ENCODE data around the gene PANK1. TPM values are rescaled to one million over a fixed set of nuclear protein-coding genes. Genes with fewer than 3 reads are reported as not detected.

Gene PANK1
- total RNA-seq, 1 experiment from 2014 or later, result 33.2 TPM

- no peak overlapping the region for H2BK120ac ChIP-seq (ENCODE audit: low read depth, low read length, poor library complexity, severe bottlenecking)
- H3K79me2 ChIP-seq (ENCODE audit: insufficient read depth, low read length), result no peaks in the 10 kb centered on the region
- H2AK5ac ChIP-seq (ENCODE audit: insufficient read length, low read length), result no peak overlapping the region
- H3K27me3 ChIP-seq (ENCODE audit: insufficient read depth, low read length), result peaks cover 3% of the 10 kb centered on the region
- H3K4ac ChIP-seq (ENCODE audit: low read depth, low read length), result no peak overlapping the region
- no peaks in the 10 kb centered on the region for H3K9me3 ChIP-seq (ENCODE audit: control insufficient read depth, low read depth, low read length)
- H3K9ac ChIP-seq (ENCODE audit: extremely low read depth, insufficient read length, low read length), result no peak overlapping the region
- H3K23ac ChIP-seq (ENCODE audit: insufficient read length, low read depth, low read length), result no peak overlapping the region
- H3K23me2 ChIP-seq (ENCODE audit: insufficient read length, low read depth, low read length, poor library complexity, severe bottlenecking), result peaks cover 7% of the 10 kb centered on the region
- H3T11ph ChIP-seq (ENCODE audit: low read length), result no peak overlapping the region
- H2BK15ac ChIP-seq (ENCODE audit: low read depth, low read length), result no peak overlapping the region
- no peak overlapping the region for H3K56ac ChIP-seq (ENCODE audit: insufficient read length, low read depth, low read length)
- H3K9me3 Mint-ChIP-seq, result peaks cover 0 to 2% of the 10 kb centered on the region in 2 experiments; a peak in 4 of 5 replicates
- H4K91ac ChIP-seq (ENCODE audit: insufficient read length, low read depth, low read length), result no peak overlapping the region
- H3K4me1 Mint-ChIP-seq, result peaks cover 17% of the 10 kb centered on the region in 2 experiments
- no peak overlapping the region for H3K14ac ChIP-seq (ENCODE audit: insufficient read depth, low read length)
- H3K4me3 Mint-ChIP-seq, result no peak overlapping the region
- peaks cover 2% of the 10 kb centered on the region; the same call in 1 of the 2 replicates for H3K4me1 ChIP-seq (ENCODE audit: insufficient read depth, low read length)
- H3K79me1 ChIP-seq (ENCODE audit: insufficient read depth, low read depth, low read length, poor library complexity, severe bottlenecking), result no peaks in the 10 kb centered on the region
- H2BK5ac ChIP-seq (ENCODE audit: insufficient read length, low read length), result no peak overlapping the region
- H3K4me2 ChIP-seq (ENCODE audit: insufficient read depth, insufficient read length, low read length), result no peak overlapping the region
- no peak overlapping the region for H3K27ac Mint-ChIP-seq
- no peak for TF ChIP-seq CTCF (conservative IDR thresholded peaks at IDR 0.05)
- no peak overlapping the region for H3K27ac ChIP-seq (ENCODE audit: insufficient read length, low read depth, low read length)
- no peak overlapping the region for H3K18ac ChIP-seq (ENCODE audit: insufficient read length, low read depth, low read length)
- peaks cover 23% of the 10 kb centered on the region for H3K27me3 Mint-ChIP-seq (ENCODE audit: low read depth)
- no CpG with 5 or more reads among the region's 4 CpGs for WGBS (ENCODE audit: extremely low coverage, insufficient read length, low lambda C conversion rate)
- H2BK20ac ChIP-seq (ENCODE audit: low read depth, low read length, poor library complexity, severe bottlenecking), result no peak overlapping the region
- DNase-seq, result no peak
- no peak overlapping the region for H2BK12ac ChIP-seq (ENCODE audit: insufficient read length, low read depth, low read length)
- H4K20me1 ChIP-seq (ENCODE audit: control insufficient read depth, insufficient read depth, insufficient read length), result no peaks in the 10 kb centered on the region
- peaks cover 0 to 2% (median 0%) of the 10 kb centered on the region in 3 experiments; a peak in 2 of 7 replicates for H3K36me3 Mint-ChIP-seq (ENCODE audit: insufficient read depth in 1 of 3, low read depth in 3 of 3)
- H2AFZ ChIP-seq (ENCODE audit: low read length), result no peak overlapping the region
- no peak overlapping the region for H4K8ac ChIP-seq (replicated peaks; ENCODE audit: insufficient read length, low read depth, low read length)
- no peak overlapping the region for H4K5ac ChIP-seq (ENCODE audit: insufficient read length, low read depth, low read length)
Observed at GRCh38 chr10:89540420-89540949, 104.6 kb downstream of the PANK1 start.

All from H9 (cell line).